ENCODE results near the gene FRS3. TPM values are rescaled to one million over a fixed set of nuclear protein-coding genes. Genes with fewer than 3 reads are reported as not detected.

The FRS3 gene
- total RNA-seq, 1 experiment from 2014 or later: 4.3 TPM

DNA sequence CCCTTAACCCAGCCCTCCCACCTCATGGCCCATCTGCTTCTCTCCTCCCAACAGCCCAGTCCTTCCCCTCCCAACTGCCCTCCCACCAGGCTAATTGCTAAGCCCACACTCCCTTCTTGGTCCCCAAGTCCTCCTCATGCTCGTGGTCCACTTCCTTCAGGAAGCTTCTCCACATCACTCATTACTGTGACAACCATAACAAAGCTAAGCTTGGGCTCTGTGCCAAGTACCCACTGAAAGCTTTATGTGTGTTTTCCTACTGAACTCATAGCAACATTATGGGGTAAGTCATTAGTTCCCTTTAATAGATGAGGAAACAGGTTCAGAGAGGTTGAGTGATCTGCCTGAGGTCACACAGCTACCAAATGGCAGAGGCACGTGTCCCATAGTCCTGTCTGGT lies 16.2 kb downstream of the FRS3 start:
- H3K9me3 ChIP-seq (ENCODE audit: low read length): no peaks in the 10 kb centered on the region
- CTCF ChIA-PET: no interaction called here
- peaks cover 16% of the 10 kb centered on the region for H3K4me1 ChIP-seq (ENCODE audit: insufficient read depth, low read length)
- H3K4me3 ChIP-seq (ENCODE audit: low read length): no peak overlapping the region
- H2AFZ ChIP-seq (ENCODE audit: low read length): no peak overlapping the region
- H3F3A ChIP-seq (ENCODE audit: low read length, unreplicated experiment): no peaks in the 10 kb centered on the region
- no peaks in the 10 kb centered on the region for H3K79me2 ChIP-seq (ENCODE audit: low read length)
- no peaks in the 10 kb centered on the region for H3K27me3 ChIP-seq (ENCODE audit: low read length)
- no peaks in the 10 kb centered on the region for H3K9me2 ChIP-seq (replicated peaks; ENCODE audit: low read length)
- TF ChIP-seq EZH2phosphoT487 (IDR thresholded peaks at IDR 0.05; ENCODE audit: borderline replicate concordance, low read length): no peak
- TF ChIP-seq, protein P1, sequence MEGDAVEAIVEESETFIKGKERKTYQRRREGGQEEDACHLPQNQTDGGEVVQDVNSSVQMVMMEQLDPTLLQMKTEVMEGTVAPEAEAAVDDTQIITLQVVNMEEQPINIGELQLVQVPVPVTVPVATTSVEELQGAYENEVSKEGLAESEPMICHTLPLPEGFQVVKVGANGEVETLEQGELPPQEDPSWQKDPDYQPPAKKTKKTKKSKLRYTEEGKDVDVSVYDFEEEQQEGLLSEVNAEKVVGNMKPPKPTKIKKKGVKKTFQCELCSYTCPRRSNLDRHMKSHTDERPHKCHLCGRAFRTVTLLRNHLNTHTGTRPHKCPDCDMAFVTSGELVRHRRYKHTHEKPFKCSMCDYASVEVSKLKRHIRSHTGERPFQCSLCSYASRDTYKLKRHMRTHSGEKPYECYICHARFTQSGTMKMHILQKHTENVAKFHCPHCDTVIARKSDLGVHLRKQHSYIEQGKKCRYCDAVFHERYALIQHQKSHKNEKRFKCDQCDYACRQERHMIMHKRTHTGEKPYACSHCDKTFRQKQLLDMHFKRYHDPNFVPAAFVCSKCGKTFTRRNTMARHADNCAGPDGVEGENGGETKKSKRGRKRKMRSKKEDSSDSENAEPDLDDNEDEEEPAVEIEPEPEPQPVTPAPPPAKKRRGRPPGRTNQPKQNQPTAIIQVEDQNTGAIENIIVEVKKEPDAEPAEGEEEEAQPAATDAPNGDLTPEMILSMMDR (conservative IDR thresholded peaks at IDR 0.05; ENCODE audit: low read depth, low read length): no peak
- TF ChIP-seq EZH2 (IDR thresholded peaks at IDR 0.05; ENCODE audit: low read length, unreplicated experiment): no peak
- H4K20me1 ChIP-seq (ENCODE audit: low read length): no peaks in the 10 kb centered on the region
- DNase-seq (no peak), ATAC-seq (no peak)
- POLR2A ChIA-PET (ENCODE audit: unreplicated experiment): no interaction called here
- H3K27ac ChIP-seq (ENCODE audit: low read length): no peak overlapping the region
- no peak overlapping the region for H3K4me2 ChIP-seq (ENCODE audit: low read length)
- intact Hi-C loops (cut with micrococcal nuclease): no loop called here
- no TSS peak for BruUV-seq (replicated peaks)
- H3K9ac ChIP-seq (ENCODE audit: low read length): no peak overlapping the region
- no peaks in the 10 kb centered on the region for H3K36me3 ChIP-seq (ENCODE audit: low read depth, low read length)

DNA sequence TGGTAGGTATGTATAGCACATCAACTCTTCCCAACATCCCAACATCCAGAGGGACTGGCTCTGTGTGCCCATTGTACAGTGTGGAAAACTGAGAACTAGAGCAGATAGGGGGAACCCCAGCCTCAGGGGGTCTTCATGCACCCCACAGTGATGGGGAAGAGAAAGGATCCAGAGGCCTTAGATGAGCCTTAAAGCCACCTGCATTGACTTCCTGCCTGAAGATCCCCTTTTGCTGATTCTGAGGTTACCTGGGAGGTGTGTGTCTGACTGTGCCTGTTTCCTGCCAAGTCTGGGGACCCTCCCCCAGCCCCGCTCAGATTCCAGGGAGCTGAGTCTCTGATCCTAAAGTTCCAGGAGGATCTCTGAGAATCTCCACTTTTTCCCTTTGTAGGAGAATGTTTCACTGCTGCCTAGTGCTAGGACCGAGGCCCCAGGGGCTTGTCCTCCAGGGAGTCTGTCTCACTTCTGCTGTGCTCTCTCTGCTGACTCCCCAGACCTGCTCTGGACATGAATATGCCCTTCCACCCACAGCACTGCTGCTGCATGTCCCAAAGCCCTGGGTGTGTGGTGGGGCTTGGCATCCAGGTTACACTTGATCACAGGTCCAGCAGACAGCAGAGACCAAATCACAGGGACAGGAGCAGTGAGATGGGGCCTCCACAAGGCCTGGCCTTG lies 19.7 kb downstream of the FRS3 start:
- ChIA-PET CTCF (no interaction called here), POLR2A (ENCODE audit: unreplicated experiment) (no interaction called here)
- Histone ChIP-seq H3K36me3 (ENCODE audit: low read depth, low read length) (no peaks in the 10 kb centered on the region), H3K79me2 (ENCODE audit: low read length) (no peaks in the 10 kb centered on the region), H3K9me3 (ENCODE audit: low read length) (no peaks in the 10 kb centered on the region), H3K4me3 (ENCODE audit: low read length) (no peak overlapping the region), H3K27ac (ENCODE audit: low read length) (no peak overlapping the region), H3K9me2 (replicated peaks; ENCODE audit: low read length) (no peaks in the 10 kb centered on the region), H3F3A (ENCODE audit: low read length, unreplicated experiment) (no peaks in the 10 kb centered on the region), H3K9ac (ENCODE audit: low read length) (no peak overlapping the region), H2AFZ (ENCODE audit: low read length) (no peak overlapping the region), H3K4me2 (ENCODE audit: low read length) (no peak overlapping the region), H3K4me1 (ENCODE audit: insufficient read depth, low read length) (no peaks in the 10 kb centered on the region), H4K20me1 (ENCODE audit: low read length) (no peaks in the 10 kb centered on the region), H3K27me3 (ENCODE audit: low read length) (no peaks in the 10 kb centered on the region)
- intact Hi-C loops (cut with micrococcal nuclease): no loop called here
- no TSS peak for BruUV-seq (replicated peaks)
- no peak for ATAC-seq
- no peak for DNase-seq
- TF ChIP-seq, protein P1 (conservative IDR thresholded peaks at IDR 0.05; ENCODE audit: low read depth, low read length): no peak
- TF ChIP-seq EZH2 (IDR thresholded peaks at IDR 0.05; ENCODE audit: low read length, unreplicated experiment) (no peak), EZH2phosphoT487 (IDR thresholded peaks at IDR 0.05; ENCODE audit: borderline replicate concordance, low read length) (no peak)

- Histone ChIP-seq H4K20me1 (ENCODE audit: low read length) (no peaks in the 10 kb centered on the region), H3K36me3 (ENCODE audit: low read depth, low read length) (no peaks in the 10 kb centered on the region), H3K27me3 (ENCODE audit: low read length) (no peaks in the 10 kb centered on the region), H3K4me3 (ENCODE audit: low read length) (no peak overlapping the region), H3K4me1 (ENCODE audit: insufficient read depth, low read length) (no peaks in the 10 kb centered on the region), H3K9me3 (ENCODE audit: low read length) (no peaks in the 10 kb centered on the region), H3F3A (ENCODE audit: low read length, unreplicated experiment) (no peaks in the 10 kb centered on the region), H3K9ac (ENCODE audit: low read length) (no peak overlapping the region), H3K9me2 (replicated peaks; ENCODE audit: low read length) (no peaks in the 10 kb centered on the region), H3K79me2 (ENCODE audit: low read length) (no peaks in the 10 kb centered on the region), H3K27ac (ENCODE audit: low read length) (no peak overlapping the region), H3K4me2 (ENCODE audit: low read length) (no peak overlapping the region), H2AFZ (ENCODE audit: low read length) (no peak overlapping the region)
- ChIA-PET CTCF (no interaction called here), POLR2A (ENCODE audit: unreplicated experiment) (no interaction called here)
- DNase-seq (no peak), ATAC-seq (no peak)
- TF ChIP-seq EZH2 (IDR thresholded peaks at IDR 0.05; ENCODE audit: low read length, unreplicated experiment) (no peak), EZH2phosphoT487 (IDR thresholded peaks at IDR 0.05; ENCODE audit: borderline replicate concordance, low read length) (no peak)
- TF ChIP-seq, protein P1 (conservative IDR thresholded peaks at IDR 0.05; ENCODE audit: low read depth, low read length): no peak
- intact Hi-C loops (cut with micrococcal nuclease): no loop called here
- no TSS peak for BruUV-seq (replicated peaks)
These were observed 20.4 kb downstream of the FRS3 start for GRCh38 chr6:41759106-41759904.

All from PC-3 (cell line).